ENCODE data around the gene ARHGEF19.

DNA sequence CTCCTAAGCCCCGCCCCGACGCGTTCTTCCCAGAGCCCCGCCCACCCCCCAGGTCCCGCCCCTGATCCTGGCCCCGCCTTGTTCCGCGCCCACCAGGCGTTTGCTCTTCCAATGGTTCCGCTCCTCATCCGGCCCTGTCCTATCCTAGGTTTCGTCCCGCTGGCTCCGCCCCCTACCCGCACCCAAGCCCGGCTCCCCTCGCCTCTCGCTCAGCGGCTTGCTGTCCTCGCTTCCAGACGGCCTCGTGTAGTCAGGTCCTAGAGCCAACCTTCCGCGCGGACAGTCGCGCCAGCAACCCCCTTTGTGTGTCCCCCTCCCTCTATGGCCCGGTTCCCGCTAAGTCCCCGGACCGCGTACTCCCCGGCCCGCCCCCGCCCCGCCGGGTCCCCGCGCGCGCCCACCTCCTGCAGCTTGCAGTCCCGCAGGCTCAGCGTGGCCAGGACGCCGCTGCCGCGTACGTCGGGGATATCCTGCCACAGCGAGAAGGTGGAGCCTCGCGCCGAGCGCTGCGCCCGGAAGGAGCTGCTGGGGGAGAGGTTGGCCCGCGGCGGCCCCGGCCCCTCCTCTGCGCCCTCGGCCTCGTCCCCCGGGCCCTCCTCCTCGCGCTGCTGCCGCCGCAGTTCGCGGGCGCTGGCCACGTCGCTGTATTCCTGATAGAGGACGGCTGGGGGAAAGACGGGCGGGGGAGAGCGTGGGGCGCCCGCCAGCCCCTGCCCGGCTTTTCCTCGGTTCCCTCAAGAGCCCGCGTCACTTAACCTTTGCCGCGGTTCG, 5.7 kb downstream of the ARHGEF19 start:
- TF ChIP-seq, protein P1, sequence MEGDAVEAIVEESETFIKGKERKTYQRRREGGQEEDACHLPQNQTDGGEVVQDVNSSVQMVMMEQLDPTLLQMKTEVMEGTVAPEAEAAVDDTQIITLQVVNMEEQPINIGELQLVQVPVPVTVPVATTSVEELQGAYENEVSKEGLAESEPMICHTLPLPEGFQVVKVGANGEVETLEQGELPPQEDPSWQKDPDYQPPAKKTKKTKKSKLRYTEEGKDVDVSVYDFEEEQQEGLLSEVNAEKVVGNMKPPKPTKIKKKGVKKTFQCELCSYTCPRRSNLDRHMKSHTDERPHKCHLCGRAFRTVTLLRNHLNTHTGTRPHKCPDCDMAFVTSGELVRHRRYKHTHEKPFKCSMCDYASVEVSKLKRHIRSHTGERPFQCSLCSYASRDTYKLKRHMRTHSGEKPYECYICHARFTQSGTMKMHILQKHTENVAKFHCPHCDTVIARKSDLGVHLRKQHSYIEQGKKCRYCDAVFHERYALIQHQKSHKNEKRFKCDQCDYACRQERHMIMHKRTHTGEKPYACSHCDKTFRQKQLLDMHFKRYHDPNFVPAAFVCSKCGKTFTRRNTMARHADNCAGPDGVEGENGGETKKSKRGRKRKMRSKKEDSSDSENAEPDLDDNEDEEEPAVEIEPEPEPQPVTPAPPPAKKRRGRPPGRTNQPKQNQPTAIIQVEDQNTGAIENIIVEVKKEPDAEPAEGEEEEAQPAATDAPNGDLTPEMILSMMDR (IDR thresholded peaks at IDR 0.05) = no peak
- peak in 1 of 2 donors; percentile 66 for TF ChIP-seq POLR2A (IDR thresholded peaks at IDR 0.05)
- TF ChIP-seq POLR2AphosphoS5 (IDR thresholded peaks at IDR 0.05; ENCODE audit: insufficient read depth in 1 of 2, low read depth in 1 of 2) = peak; percentile 46 to 85

All from vagina (tissue), 2 donors.